ENCODE results near the gene ITPRIPL1.

GRCh38 chr2:96316999-96317398, 8.1 kb upstream of the ITPRIPL1 start:
- TF ChIP-seq, protein P1, sequence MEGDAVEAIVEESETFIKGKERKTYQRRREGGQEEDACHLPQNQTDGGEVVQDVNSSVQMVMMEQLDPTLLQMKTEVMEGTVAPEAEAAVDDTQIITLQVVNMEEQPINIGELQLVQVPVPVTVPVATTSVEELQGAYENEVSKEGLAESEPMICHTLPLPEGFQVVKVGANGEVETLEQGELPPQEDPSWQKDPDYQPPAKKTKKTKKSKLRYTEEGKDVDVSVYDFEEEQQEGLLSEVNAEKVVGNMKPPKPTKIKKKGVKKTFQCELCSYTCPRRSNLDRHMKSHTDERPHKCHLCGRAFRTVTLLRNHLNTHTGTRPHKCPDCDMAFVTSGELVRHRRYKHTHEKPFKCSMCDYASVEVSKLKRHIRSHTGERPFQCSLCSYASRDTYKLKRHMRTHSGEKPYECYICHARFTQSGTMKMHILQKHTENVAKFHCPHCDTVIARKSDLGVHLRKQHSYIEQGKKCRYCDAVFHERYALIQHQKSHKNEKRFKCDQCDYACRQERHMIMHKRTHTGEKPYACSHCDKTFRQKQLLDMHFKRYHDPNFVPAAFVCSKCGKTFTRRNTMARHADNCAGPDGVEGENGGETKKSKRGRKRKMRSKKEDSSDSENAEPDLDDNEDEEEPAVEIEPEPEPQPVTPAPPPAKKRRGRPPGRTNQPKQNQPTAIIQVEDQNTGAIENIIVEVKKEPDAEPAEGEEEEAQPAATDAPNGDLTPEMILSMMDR (IDR thresholded peaks at IDR 0.05), result no peak
- TF ChIP-seq POLR2A (IDR thresholded peaks at IDR 0.05), result no peak
